ENCODE data around the gene MAP4K4.

MAP4K4 gene

GRCh38 chr2:101723371-101724124, 26.0 kb downstream of the MAP4K4 start:
- DNase-seq (ENCODE audit: low read depth): no peak

- DNase-seq (ENCODE audit: low read depth): no peak
Measured at GRCh38 chr2:101724125-101724474, 26.6 kb downstream of the MAP4K4 start.

- DNase-seq (ENCODE audit: low read depth): no peak
Measured at GRCh38 chr2:101725038-101725437, 27.5 kb downstream of the MAP4K4 start.

- no peak for DNase-seq (ENCODE audit: low read depth)
Measured at GRCh38 chr2:101725515-101726192, 28.1 kb downstream of the MAP4K4 start.

- DNase-seq (ENCODE audit: low read depth): no peak
Measured at GRCh38 chr2:101728865-101729264, 31.4 kb downstream of the MAP4K4 start.

- no peak for DNase-seq (ENCODE audit: low read depth)
Measured at GRCh38 chr2:101729521-101730190, 32.1 kb downstream of the MAP4K4 start.

GRCh38 chr2:101731221-101732054, 33.9 kb downstream of the MAP4K4 start:
- DNase-seq (ENCODE audit: low read depth): no peak

GRCh38 chr2:101732199-101732598, 34.7 kb downstream of the MAP4K4 start:
- no peak for DNase-seq (ENCODE audit: low read depth)

GRCh38 chr2:101732773-101733256, 35.3 kb downstream of the MAP4K4 start:
- no peak for DNase-seq (ENCODE audit: low read depth)

GRCh38 chr2:101733257-101733993, 35.9 kb downstream of the MAP4K4 start:
- DNase-seq (ENCODE audit: low read depth): no peak

- DNase-seq (ENCODE audit: low read depth): no peak
Measured at GRCh38 chr2:101734505-101735165, 37.1 kb downstream of the MAP4K4 start.

- no peak for DNase-seq (ENCODE audit: low read depth)
Measured at GRCh38 chr2:101735166-101735533, 37.6 kb downstream of the MAP4K4 start.

- no peak for DNase-seq (ENCODE audit: low read depth)
Measured at GRCh38 chr2:101736233-101736632, 38.7 kb downstream of the MAP4K4 start.

GRCh38 chr2:101736861-101737291, 39.4 kb downstream of the MAP4K4 start:
- DNase-seq (ENCODE audit: low read depth): peak; percentile 27

GRCh38 chr2:101737478-101738255, 40.2 kb downstream of the MAP4K4 start:
- no peak for DNase-seq (ENCODE audit: low read depth)

GRCh38 chr2:101738649-101739048, 41.1 kb downstream of the MAP4K4 start:
- DNase-seq (ENCODE audit: low read depth): no peak

GRCh38 chr2:101740555-101740964, 43.1 kb downstream of the MAP4K4 start:
- DNase-seq (ENCODE audit: low read depth): no peak

GRCh38 chr2:101741775-101742520, 44.4 kb downstream of the MAP4K4 start:
- no peak for DNase-seq (ENCODE audit: low read depth)

- no peak for DNase-seq (ENCODE audit: low read depth)
Measured at GRCh38 chr2:101742547-101742946, 45.0 kb downstream of the MAP4K4 start.

Measured in fibroblast of the conjunctiva (primary cell).